Measurements from ENCODE around the gene METTL1.
A peak's percentile ranks its signal among the peaks of the same experiment; 100 is the strongest.

The METTL1 gene

DNA sequence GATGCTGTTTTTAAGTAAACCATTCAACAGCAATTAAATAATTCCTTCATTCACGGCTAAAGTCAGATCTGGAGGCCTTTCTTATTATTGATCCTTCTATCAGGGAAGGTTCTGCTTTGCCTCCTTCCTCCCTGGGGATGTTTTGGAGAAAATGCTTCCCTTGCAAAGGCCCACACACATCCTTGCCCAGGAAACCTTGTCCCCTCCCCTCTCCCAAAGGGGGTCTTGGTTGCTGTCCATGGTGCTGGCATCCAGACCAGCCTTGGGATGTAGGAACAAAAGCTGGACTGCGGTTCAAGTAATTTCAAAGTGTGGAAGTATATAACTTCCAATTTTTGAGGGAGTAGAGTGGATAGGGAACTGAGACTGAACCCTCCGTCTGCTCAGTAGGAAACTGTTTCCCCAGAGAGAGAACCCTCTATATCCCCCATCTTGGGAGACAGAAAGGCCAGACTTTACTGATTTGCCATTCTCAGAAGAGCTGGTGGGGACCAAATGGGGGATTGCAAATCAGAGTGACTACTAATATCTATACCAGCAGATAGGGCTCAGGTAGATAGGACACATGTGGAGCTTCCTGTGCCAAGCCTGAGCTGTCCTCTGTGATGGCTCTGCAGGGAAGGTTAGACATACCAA lies 11.4 kb downstream of the METTL1 start:
- Histone ChIP-seq H3K36me3 (ENCODE audit: control insufficient read depth, insufficient read depth, low read length) (no peaks in the 10 kb centered on the region), H3K4me3 (ENCODE audit: extremely low read depth, insufficient read depth, low read length, poor library complexity, severe bottlenecking) (no peak overlapping the region), H3K27ac (ENCODE audit: low read depth, low read length, severe bottlenecking) (no peak overlapping the region), H3K9me3 (ENCODE audit: control insufficient read depth, low read length) (no peaks in the 10 kb centered on the region), H3K4me1 (ENCODE audit: control insufficient read depth, insufficient read depth, low read length, poor library complexity, severe bottlenecking) (peaks cover 3% of the 10 kb centered on the region)
- WGBS, 2 experiments (ENCODE audit: insufficient coverage in 2 of 2) = 92% methylated on average over 1 of the region's 3 CpGs; no CpG with 5 or more reads in 1 of the 2 experiments

DNA sequence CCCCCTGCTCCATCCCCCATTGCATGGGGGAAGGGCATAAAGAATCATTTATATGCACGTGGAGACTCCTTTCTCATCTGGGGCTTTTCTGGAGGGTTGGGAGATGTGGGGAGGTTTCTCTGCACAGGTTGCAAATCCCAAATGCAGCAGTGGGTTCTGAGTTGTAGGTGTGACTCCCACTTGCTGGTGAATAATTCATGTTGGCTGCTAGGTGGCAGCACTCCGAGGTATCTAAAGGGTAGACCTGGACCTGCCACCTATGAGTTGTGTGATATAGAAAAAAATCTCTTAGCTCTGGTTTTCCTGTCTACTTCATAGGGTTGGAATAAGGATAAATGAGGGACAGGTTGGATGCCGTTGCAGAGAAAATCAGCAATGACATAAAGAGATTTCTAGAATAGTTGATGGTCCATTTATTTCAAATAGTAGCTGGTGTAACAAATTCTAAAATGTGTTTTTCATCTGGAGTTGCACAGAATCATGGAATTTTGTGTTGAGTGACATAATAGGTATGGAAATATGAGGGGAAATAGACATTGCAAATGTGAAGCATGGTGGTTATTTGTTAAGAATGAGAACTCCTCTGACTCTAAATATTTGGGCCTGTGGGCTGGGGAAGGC lies 12.4 kb downstream of the METTL1 start:
- Histone ChIP-seq H3K36me3 (ENCODE audit: control insufficient read depth, insufficient read depth, low read length) (no peaks in the 10 kb centered on the region), H3K4me1 (ENCODE audit: control insufficient read depth, insufficient read depth, low read length, poor library complexity, severe bottlenecking) (peaks cover 3% of the 10 kb centered on the region), H3K9me3 (ENCODE audit: control insufficient read depth, low read length) (no peaks in the 10 kb centered on the region), H3K4me3 (ENCODE audit: extremely low read depth, insufficient read depth, low read length, poor library complexity, severe bottlenecking) (no peak overlapping the region), H3K27ac (ENCODE audit: low read depth, low read length, severe bottlenecking) (no peak overlapping the region)
- WGBS, 2 experiments (ENCODE audit: insufficient coverage in 2 of 2) = 31 to 36% methylated on average over 2 to 3 of the region's 3 CpGs

DNA sequence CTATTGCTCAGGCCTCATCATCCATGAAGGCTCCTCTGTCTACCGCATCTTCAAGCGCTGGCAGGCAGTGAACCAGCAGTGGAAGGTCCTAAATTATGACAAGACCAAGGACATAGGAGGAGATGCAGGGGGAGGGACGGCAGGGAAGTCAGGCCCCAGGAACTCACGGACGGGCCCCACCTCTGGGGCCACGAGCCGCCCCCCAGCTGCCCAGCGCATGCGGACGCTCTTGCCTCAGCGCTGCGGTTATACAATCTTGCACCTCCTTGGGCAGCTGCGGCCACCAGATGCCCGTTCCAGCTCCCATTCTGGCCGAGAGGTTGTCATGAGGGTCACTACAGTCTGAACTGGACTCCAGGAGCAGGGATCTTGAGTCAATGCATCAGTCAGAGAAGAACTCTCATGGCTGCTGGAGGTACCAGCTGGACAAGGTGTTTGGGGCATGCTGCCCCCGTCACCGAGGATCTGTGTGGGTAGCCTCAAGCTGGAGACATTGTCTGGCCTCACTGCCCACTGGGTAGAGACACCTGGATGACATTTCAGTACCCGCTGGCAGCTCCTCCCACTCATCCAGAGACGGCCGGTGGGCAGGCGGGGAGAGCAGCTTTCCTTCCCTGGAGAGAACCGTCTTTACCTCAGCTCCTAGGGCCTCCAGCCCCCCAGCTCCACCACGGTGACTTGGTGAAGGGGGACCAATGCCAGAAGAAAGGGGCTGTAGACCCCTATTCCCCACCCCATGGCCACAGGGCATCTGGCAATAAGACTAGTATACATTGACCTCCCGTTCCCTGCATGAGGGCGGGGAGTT lies 13.1 kb downstream of the METTL1 start:
- Histone ChIP-seq H3K36me3 (ENCODE audit: control insufficient read depth, insufficient read depth, low read length) (no peaks in the 10 kb centered on the region), H3K27ac (ENCODE audit: low read depth, low read length, severe bottlenecking) (no peak overlapping the region)
- 86 to 91% methylated on average over 17 to 19 of the region's 25 CpGs for WGBS, 2 experiments (ENCODE audit: insufficient coverage in 2 of 2)

DNA sequence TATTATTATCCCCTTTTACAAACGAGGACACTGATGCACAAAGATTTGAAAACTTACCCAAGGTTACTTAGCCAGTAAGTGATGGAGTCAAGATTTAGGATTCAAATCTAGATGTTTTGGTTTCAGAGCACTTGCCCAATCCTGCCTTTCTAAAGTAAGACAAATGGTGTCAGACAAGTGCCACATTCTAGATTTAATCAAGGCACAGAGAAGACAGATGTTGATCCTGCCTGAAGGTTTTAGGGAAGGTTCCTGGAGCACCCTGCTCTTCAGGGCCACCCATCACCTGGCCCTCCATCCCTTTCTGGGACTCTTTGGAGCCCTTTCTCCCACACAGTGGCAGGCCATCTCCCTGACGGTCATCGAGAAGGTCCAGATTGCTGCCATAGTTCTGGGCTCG lies 14.1 kb downstream of the METTL1 start:
- Histone ChIP-seq H3K9me3 (ENCODE audit: control insufficient read depth, low read length) (no peaks in the 10 kb centered on the region), H3K27ac (ENCODE audit: low read depth, low read length, severe bottlenecking) (no peak overlapping the region), H3K36me3 (ENCODE audit: control insufficient read depth, insufficient read depth, low read length) (no peaks in the 10 kb centered on the region), H3K4me3 (ENCODE audit: extremely low read depth, insufficient read depth, low read length, poor library complexity, severe bottlenecking) (no peak overlapping the region), H3K4me1 (ENCODE audit: control insufficient read depth, insufficient read depth, low read length, poor library complexity, severe bottlenecking) (peaks cover 8% of the 10 kb centered on the region)
- WGBS, 2 experiments (ENCODE audit: insufficient coverage in 2 of 2) = 83 to 89% methylated on average over 3 of the region's 4 CpGs

More for the DNA sequence above, 13.1 kb downstream of the METTL1 start:
- peaks cover 8% of the 10 kb centered on the region for H3K4me1 ChIP-seq (ENCODE audit: control insufficient read depth, insufficient read depth, low read length, poor library complexity, severe bottlenecking)
- H3K4me3 ChIP-seq (ENCODE audit: extremely low read depth, insufficient read depth, low read length, poor library complexity, severe bottlenecking) = no peak overlapping the region
- no peaks in the 10 kb centered on the region for H3K9me3 ChIP-seq (ENCODE audit: control insufficient read depth, low read length)

DNA sequence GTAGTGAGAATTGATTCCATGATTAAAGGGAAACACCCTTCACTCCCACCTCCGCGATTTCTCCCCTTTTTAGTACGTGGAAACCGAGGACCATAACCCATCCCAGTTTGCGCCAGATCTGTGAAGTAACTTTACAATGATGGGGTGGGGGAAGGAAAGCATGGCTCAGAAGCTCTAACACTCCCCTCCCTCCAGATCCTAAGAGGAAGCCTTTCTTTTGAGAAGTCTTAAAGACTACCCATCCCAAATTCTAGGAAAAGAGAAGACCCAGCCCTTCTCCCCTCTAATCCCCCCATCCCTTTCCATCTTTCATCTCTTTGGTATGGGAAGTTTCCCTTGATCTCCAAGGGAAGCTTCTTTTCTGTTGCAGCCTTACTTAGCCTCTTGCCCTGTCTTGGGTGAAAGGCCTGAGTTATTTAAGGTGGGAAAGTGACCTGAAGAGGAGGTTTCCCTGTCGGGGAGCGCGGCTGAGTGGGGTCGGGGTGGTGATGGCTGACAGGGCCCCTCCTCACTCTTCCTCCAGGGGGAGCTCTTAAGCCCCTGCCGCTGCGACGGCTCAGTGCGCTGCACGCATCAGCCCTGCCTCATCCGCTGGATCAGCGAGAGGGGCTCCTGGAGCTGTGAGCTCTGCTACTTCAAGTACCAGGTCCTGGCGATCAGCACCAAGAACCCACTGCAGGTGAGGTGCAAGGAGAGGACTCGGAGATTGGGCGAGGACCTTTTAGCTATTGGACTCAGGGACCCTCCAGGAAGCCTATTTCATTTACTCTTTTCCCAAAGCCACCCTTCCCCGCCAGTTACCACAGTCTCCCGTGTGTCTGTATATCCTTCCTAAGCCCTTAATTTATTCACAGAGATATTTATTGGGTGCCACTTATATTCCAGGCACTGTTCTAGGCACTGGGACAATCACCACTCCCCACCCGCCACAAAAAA lies 15.2 kb downstream of the METTL1 start:
- Histone ChIP-seq H3K9me3 (ENCODE audit: control insufficient read depth, low read length) (no peaks in the 10 kb centered on the region), H3K4me1 (ENCODE audit: control insufficient read depth, insufficient read depth, low read length, poor library complexity, severe bottlenecking) (peaks cover 8% of the 10 kb centered on the region), H3K27ac (ENCODE audit: low read depth, low read length, severe bottlenecking) (no peak overlapping the region), H3K4me3 (ENCODE audit: extremely low read depth, insufficient read depth, low read length, poor library complexity, severe bottlenecking) (peak overlapping the region; percentile 44), H3K36me3 (ENCODE audit: control insufficient read depth, insufficient read depth, low read length) (no peaks in the 10 kb centered on the region)
- 2 to 3% methylated on average over 10 to 11 of the region's 22 CpGs for WGBS, 2 experiments (ENCODE audit: insufficient coverage in 2 of 2)

DNA sequence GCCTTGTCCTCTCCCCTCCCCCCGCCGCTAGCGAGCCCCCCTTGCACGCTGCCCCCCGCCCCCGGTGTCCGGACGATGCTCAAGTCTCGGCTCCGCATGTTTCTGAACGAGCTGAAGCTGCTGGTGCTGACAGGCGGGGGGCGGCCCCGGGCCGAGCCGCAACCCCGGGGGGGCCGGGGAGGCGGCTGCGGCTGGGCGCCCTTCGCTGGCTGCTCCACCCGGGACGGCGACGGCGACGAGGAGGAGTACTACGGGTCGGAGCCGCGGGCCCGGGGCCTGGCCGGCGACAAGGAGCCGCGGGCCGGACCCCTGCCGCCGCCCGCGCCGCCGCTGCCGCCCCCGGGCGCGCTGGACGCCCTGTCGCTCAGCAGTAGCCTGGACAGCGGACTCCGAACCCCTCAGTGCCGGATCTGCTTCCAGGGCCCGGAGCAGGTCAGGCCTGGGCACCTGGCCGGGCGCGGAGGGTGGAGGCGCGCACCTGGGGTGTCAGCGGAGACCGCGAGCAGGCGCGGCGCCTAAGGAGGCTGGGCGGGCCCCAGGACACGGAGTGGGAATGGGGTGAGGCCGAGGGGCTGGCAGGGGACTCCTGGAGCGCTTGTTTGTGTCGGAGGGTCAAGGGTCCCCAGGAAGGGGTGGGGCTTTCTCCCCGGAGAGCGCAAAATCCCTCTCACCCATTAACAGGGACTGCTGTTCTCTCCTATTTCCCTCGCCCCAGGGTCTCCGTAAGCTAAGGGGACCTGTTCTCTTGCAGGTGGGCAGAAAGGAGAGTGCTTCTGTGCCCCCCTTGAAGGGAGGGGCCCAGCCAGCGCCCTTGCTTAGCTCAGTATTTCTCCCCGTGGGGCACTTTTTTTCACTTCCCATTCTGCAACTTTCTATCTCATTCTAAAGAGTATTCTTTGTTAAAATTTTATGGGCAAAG lies 16.2 kb downstream of the METTL1 start:
- no peaks in the 10 kb centered on the region for H3K9me3 ChIP-seq (ENCODE audit: control insufficient read depth, low read length)
- 0 to 1% methylated on average over 45 to 53 of the region's 76 CpGs for WGBS, 2 experiments (ENCODE audit: insufficient coverage in 2 of 2)
- H3K36me3 ChIP-seq (ENCODE audit: control insufficient read depth, insufficient read depth, low read length) = peaks cover 5% of the 10 kb centered on the region
- H3K4me1 ChIP-seq (ENCODE audit: control insufficient read depth, insufficient read depth, low read length, poor library complexity, severe bottlenecking) = peaks cover 8% of the 10 kb centered on the region
- H3K27ac ChIP-seq (ENCODE audit: low read depth, low read length, severe bottlenecking) = no peak overlapping the region
- peak overlapping the region; percentile 44 for H3K4me3 ChIP-seq (ENCODE audit: extremely low read depth, insufficient read depth, low read length, poor library complexity, severe bottlenecking)

DNA sequence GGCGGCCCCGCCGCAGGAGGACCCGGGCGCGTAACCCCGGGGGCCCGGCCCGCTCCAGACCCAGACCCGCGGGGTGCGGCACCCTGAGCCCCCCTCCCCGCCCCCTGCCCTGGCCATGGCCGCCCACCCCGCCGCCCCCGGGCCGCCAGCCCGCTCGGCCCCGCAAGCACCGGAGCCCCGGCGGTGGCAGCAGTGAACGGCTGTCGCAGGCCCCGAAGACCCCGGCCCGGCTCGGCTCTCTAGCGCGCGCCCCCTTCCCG lies 16.8 kb downstream of the METTL1 start:
- Histone ChIP-seq H3K9me3 (ENCODE audit: control insufficient read depth, low read length) (no peaks in the 10 kb centered on the region), H3K4me1 (ENCODE audit: control insufficient read depth, insufficient read depth, low read length, poor library complexity, severe bottlenecking) (peaks cover 8% of the 10 kb centered on the region), H3K36me3 (ENCODE audit: control insufficient read depth, insufficient read depth, low read length) (peaks cover 11% of the 10 kb centered on the region), H3K27ac (ENCODE audit: low read depth, low read length, severe bottlenecking) (no peak overlapping the region), H3K4me3 (ENCODE audit: extremely low read depth, insufficient read depth, low read length, poor library complexity, severe bottlenecking) (peak overlapping the region; percentile 44)
- WGBS, 2 experiments (ENCODE audit: insufficient coverage in 2 of 2) = 0 to 1% methylated on average over 9 to 12 of the region's 34 CpGs

DNA sequence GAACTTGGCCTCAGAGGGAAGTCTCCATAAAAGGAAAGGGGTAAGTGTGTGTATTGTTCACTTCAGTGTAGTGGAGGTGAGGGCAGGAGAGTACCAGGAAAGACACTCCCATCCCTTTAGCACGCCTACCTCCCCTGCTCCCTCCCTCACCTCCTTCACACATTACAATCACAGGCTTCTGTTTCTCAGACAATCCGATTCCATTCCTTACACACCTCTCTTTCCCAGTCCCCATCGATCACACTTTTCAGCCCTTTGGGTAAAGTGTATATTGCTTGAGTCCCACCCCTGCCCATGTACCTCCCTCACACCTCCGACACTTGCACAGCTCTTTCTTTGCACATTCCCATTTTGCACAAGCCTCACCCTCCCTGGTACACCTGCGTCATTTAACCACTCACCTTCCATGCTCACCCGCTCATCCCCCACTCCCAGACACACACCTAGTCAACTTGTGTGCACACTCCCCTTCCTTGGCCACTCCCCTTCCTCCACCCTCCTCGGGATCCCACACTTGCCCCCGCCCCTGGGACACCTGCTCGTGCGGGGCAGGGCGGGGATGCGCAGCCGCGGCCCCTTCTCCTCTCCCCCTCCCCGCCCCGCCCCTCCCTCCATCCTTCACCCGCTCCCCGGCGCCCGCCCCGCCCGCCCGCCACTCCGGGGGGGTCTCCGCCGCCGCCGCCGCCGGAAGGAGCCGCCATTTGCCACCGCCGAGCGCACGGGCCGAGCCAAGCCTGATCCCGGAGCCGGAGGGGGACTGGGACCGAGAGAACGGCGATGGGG lies 17.3 kb downstream of the METTL1 start, which contains the start of gene MARCHF9:
MARCHF9 (plus strand) TSS at position 693 of the 783 bp plus-strand sequence. CDS start 426 bp downstream, outside the sequence.
- Histone ChIP-seq H3K36me3 (ENCODE audit: control insufficient read depth, insufficient read depth, low read length) (peaks cover 17% of the 10 kb centered on the region), H3K4me1 (ENCODE audit: control insufficient read depth, insufficient read depth, low read length, poor library complexity, severe bottlenecking) (peaks cover 8% of the 10 kb centered on the region), H3K4me3 (ENCODE audit: extremely low read depth, insufficient read depth, low read length, poor library complexity, severe bottlenecking) (peak within 1 kb of the TSS; percentile 44), H3K9me3 (ENCODE audit: control insufficient read depth, low read length) (no peaks in the 10 kb centered on the region), H3K27ac (ENCODE audit: low read depth, low read length, severe bottlenecking) (no peak within 1 kb of the TSS)
- WGBS, 2 experiments (ENCODE audit: insufficient coverage in 2 of 2) = 0 to 2% methylated on average over 18 to 21 of the region's 41 CpGs

DNA sequence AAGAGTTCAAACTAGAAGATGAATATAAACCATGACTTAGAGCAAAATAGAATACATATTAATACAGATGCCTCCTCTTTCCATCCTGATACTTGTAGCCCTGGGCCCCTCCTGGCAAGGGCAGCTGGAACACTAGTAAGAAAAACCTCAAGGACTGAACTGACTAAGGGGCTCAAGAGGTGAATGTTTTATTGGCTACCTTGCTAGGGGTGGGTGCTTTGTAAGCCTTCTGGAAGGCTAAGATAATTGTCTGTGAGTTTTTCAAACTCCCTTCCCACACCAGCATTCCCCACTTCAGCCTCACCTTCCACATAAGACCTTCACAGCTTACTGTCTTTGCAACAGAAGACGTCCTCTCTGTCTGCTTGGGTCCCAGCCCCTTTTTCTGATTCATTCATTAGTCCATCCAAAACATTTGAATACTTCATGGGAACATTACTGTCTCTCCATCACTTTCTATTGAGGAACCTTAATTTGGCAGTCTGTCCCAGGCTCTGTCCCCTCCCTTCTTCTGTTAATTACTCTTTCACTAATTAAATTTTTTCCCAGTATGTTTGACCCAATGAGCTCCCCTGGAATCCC lies 18.1 kb downstream of the METTL1 start:
- Histone ChIP-seq H3K4me1 (ENCODE audit: control insufficient read depth, insufficient read depth, low read length, poor library complexity, severe bottlenecking) (peaks cover 8% of the 10 kb centered on the region), H3K9me3 (ENCODE audit: control insufficient read depth, low read length) (no peaks in the 10 kb centered on the region), H3K36me3 (ENCODE audit: control insufficient read depth, insufficient read depth, low read length) (peaks cover 24% of the 10 kb centered on the region), H3K27ac (ENCODE audit: low read depth, low read length, severe bottlenecking) (no peak overlapping the region), H3K4me3 (ENCODE audit: extremely low read depth, insufficient read depth, low read length, poor library complexity, severe bottlenecking) (no peak overlapping the region)
- WGBS, 2 experiments (ENCODE audit: insufficient coverage in 2 of 2) = 26% methylated on average over 1 of the region's 1 CpG; no CpG with 5 or more reads in 1 of the 2 experiments
